NCI-H2196 (cell line): ENCODE data around the gene SZT2.

ENCODE experiments used
- DNase-seq: peaks from one replicate; lab custom pipeline; 2025; ENCODE audit not compliant: unreplicated experiment; lab: John Stamatoyannopoulos, UW

Gene SZT2

GRCh38 chr1:43441166-43441893, 51.6 kb downstream of the SZT2 start:
- no peak for DNase-seq

DNA sequence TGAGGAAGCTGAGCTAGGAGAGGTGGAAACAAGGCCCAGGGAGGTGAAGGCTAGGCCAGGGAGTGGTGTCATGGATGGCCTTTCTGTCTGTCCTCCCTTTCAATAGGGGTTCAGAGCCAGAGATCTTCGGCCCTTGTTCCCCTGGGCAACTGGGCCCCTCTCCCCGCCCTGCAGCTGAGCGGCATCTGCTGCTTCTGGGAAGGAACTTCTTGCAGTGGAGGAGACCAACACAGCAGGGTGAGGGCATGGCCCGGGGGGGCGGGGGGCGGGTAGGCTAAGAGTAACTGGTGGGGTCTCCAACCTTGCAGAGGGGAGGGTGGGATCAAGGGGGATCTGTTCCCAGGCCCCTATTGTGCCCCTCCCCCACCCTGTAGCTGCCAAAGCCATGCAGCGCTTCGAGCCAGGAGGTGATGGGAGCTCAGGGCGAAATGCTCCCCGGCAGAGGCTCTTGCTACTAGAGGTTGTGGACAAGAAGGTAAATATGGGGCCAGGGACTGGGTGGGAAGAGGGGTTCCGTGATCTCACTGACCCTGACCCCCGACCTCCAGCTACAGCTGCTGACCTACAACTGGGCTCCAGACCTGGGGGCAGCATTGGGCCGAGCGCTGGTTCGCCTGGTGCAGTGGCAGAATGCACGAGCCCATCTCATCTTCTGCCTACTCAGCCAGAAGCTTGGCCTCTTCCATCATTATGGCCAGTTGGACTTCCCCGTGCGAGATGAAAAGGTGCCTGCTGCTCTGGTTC, 52.4 kb downstream of the SZT2 start:
- no peak for DNase-seq

DNA sequence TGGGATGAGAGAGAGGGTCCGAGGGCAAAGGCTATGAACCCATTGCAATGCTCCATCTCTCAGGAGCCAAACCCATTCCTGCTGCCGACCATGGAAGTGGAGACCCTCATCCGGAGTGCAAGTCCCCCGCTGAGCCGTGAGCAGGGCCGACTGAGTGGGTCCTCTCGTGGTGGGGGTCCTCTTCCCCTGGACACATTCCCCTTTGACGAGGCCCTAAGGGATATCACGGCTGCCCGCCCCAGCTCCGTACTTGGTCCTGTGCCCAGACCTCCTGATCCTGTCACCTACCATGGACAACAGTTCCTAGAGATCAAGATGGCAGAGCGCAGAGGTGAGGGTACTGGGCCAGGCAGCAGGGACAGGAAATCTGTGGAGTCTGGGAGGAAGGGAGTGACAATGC, 53.1 kb downstream of the SZT2 start:
- DNase-seq = no peak

GRCh38 chr1:43443197-43443946, 53.7 kb downstream of the SZT2 start:
- DNase-seq = no peak

GRCh38 chr1:43444151-43444828, 54.6 kb downstream of the SZT2 start:
- no peak for DNase-seq

DNA sequence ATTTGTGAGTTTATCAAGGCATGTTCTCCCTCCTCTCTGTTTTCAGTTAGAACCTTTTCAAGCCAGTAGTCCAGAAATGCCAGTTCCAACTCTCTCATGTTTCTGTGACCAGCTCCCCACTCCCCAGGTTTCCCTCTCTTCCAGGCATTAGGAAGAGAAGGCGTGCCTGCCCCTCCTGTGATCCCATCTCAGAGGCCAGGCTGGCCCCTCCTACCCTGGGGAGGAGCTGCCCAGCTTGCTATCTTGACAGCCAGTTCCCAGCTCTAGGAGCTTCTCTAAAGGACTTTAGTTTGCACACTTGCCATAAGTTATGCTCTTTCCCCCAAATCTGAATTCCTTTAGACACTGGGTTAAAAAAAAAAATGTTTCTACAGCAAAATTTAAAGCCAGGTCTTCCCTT, 55.1 kb downstream of the SZT2 start:
- DNase-seq = no peak

DNA sequence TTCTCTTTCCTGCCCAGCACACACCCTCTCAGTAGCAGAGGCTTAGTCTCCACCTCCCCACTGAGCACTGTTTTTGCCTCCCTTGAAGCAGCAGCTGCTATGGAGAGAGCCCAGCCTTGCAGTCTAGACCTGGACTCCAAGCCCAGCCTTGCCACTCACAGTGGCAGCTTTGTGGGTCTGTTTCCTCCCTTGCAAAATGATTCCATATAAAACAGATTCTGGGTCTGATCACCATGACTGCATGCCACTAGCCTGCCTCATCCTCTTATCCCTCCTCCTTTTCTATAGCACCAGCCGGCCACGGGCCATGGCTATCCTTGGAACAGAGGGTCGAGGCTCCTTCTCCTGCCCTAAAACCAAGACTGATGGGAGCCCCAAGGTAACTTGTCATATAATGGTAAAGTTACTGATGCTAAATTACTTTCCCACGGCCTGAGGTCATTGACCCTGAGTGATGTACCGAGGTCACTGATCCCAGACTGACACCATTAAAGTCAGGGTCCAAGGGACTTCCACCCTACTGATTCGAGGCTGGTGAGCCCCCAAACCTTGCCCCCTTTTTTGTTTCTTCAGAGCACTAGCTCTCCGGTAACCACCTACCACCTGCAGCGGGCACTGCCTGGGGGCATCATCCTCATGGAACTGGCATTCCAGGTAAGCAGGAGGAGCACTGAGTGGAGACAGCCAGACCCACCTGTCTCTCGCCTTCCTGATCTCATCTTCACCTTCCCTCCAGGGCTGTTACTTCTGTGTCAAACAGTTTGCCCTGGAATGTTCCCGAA, 56.1 kb downstream of the SZT2 start:
- no peak for DNase-seq

- DNase-seq = no peak
Observed at GRCh38 chr1:43446388-43446740, 56.7 kb downstream of the SZT2 start.

DNA sequence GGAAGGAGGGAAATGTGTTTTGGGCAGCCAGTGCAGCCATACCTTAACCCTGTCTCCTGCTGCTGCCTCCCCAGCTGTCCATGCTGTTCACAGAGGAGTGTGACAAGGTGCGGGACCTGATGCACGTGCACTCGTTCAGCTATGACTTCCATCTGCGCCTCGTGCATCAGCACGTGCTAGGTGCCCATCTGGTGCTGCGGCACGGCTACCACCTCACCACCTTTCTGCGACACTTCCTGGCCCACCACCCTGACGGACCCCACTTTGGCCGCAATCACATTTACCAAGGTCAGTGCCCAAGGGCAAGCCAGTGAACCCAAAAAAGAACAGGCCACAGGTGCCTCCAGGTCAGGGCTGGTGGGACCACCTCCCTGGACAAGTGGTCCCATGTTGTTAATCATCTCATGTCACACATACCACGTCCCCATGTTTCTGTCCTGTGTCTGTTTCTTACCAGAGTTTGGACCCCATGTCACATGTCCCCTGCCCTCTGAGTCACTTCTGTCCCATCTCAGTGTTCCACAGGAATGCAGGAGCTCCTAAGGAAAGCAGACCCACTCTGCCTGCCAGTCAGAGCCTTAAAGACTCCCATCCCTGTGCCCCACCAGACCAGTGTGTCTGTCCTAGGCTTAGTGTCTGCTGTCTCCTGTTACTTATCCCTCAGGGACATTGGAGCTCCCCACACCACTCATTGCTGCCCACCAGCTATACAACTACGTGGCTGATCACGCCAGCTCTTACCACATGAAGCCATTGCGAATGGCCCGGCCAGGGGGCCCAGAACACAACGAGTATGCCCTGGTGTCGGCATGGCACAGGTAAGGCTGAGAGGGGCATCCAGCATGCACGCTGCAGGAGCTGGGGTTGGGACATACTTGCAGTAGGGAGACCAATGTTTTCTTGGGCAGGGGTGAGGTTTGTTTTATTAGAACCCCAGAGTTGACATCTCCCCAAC, 57.5 kb downstream of the SZT2 start:
- no peak for DNase-seq

GRCh38 chr1:43447891-43448708, 58.4 kb downstream of the SZT2 start:
- DNase-seq = no peak

GRCh38 chr1:43448955-43449707, 59.4 kb downstream of the SZT2 start:
- no peak for DNase-seq

GRCh38 chr1:43449708-43450069, 60.0 kb downstream of the SZT2 start:
- DNase-seq = no peak

DNA sequence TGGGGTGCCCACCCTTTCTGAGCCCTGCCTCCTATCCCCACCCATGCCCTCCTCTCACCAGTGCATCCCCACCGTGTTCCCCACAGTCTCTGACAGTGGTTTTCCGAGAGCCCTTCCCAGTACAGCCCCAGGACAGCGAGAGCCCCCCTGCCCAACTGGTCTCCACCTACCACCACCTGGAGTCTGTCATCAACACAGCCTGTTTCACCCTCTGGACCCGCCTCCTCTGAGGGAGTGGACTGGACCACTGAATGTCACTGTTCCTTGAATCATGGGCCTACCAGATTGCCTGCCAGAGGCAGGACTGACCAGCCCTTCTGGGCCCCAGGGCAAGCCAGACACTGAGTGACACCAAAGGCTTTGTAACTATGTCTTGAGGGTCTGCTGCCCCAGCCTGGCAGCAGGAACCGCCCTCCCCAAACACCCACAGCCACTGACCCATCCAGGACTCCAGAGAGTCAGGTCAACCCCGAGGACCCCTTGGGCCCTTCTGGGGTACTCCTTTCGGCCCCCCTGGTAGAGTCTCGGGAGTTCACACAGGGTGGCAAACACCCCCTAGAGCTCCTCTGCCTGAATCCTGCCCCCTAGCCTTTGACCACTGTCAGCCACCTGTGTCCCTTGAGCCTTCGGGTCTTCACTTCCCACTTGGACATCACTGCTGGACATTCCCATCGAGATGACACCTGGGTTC, 60.7 kb downstream of the SZT2 start:
- no peak for DNase-seq

GRCh38 chr1:43451157-43451591, 61.5 kb downstream of the SZT2 start:
- no peak for DNase-seq

DNA sequence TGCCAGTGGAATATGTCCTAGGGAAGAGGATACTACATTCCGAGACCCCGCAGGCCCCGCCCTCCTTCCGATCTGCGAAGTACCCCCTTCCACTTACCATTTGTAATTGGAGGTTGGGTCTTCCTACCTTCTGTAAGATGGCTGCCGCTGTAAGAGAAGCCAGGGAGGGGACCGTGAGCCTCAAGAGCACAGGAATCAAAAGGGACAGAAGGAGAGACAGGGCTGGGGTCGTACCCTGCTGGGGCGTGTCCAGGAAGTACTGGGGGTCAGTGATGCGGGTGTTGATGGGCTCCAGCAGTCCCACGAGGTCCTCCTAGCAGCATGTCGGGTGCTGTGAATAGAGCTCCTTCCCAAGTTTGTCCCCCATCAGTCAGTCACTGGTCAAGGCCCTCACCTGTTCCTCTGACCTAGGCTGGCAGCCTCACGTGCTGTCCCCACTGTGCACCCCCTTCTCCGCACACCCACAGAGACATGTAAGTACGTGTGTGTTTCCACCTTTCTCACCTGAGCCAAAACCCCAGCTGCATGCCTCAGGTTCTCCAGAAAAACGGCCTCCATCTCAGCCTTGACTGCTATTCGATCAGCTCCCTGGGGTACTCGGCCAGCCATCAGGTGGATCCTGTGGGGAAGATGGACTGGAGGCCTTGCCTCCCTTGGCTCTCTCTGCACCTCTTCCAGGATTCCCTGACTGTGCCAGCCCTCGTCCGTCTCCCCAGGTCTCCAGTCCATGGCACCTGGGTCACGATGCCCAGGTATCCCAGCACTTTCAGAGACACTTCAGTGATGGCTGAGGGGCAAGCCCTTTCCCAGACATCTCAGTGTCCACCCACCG, 62.2 kb downstream of the SZT2 start:
- no peak for DNase-seq

GRCh38 chr1:43452789-43453441, 63.2 kb downstream of the SZT2 start:
- DNase-seq = peak; percentile 29
